Mucosa of descending colon (tissue), 3 donors: ENCODE data around the gene MCEMP1. TPM values are rescaled to one million over a fixed set of nuclear protein-coding genes. Genes with fewer than 3 reads are reported as not detected.

ENCODE experiments used
- ATAC-seq: fragments of 200-7000 bp; cut with Tn5 transposase; one replicate; pipeline ENCODE4 v1.9.1; 2020; ENCODE audit warnings: mild to moderate bottlenecking, moderate library complexity
- DNase-seq, 3 donors: peaks; one replicate each; pipeline ENCODE4 v3.0.0-alpha.2; 2020
- H3K36me3 ChIP-seq: fragments of 200-600 bp; one replicate; pipeline ENCODE4 v1.8.0; 2021; ENCODE audit warnings: low read depth, mild to moderate bottlenecking
- H3K4me1 ChIP-seq: fragments of 200-600 bp; one replicate; pipeline ENCODE4 v1.8.0; 2021; ENCODE audit warnings: low read depth, mild to moderate bottlenecking
- H3K4me3 ChIP-seq: fragments of 200-600 bp; one replicate; pipeline ENCODE4 v1.8.0; 2021; ENCODE audit warnings: mild to moderate bottlenecking
- H3K9me3 ChIP-seq: fragments of 200-600 bp; one replicate; pipeline ENCODE4 v1.8.0; 2021; ENCODE audit warnings: mild to moderate bottlenecking
- CTCF ChIP-seq: fragments of 200-600 bp; IDR thresholded peaks from one replicate; pipeline ENCODE4 v1.8.0; 2022; ENCODE audit warnings: antibody characterized with exemption, mild to moderate bottlenecking
- intact Hi-C, 2 donors: fragments of 100-400 bp; cut with DNase I in 1 of 2; cut with micrococcal nuclease in 1 of 2; formaldehyde crosslinking; loops; one replicate each; pipeline versions ENCODE4 v1.11.0 to v1.11.1; 2022; cut with DNase I, micrococcal nuclease
- total RNA-seq, 3 donors: library from RNA; stranded (reverse); fragmentation: NEBNext Ultra II Directional in 2 of 3; extraction: Animal tissue kit (Norgen Biotek cat#: 25700) in 2 of 3; gene quantifications; one replicate each; pipeline versions ENCODE4 v1.2.1 to v1.2.4, GENCODE V29; 2021 to 2023
- donor health status: DM: no; HTN: no; CAD: no; lungs with moderate emphysema.
- donor health status: DM: no; HTN: no; CAD: no.
- donor health status: DM: no; HTN: yes; CAD: no.

MCEMP1 gene
- total RNA-seq, 3 donors from 2014 or later: 0.36 to 0.38 TPM; not detected in 1

DNA sequence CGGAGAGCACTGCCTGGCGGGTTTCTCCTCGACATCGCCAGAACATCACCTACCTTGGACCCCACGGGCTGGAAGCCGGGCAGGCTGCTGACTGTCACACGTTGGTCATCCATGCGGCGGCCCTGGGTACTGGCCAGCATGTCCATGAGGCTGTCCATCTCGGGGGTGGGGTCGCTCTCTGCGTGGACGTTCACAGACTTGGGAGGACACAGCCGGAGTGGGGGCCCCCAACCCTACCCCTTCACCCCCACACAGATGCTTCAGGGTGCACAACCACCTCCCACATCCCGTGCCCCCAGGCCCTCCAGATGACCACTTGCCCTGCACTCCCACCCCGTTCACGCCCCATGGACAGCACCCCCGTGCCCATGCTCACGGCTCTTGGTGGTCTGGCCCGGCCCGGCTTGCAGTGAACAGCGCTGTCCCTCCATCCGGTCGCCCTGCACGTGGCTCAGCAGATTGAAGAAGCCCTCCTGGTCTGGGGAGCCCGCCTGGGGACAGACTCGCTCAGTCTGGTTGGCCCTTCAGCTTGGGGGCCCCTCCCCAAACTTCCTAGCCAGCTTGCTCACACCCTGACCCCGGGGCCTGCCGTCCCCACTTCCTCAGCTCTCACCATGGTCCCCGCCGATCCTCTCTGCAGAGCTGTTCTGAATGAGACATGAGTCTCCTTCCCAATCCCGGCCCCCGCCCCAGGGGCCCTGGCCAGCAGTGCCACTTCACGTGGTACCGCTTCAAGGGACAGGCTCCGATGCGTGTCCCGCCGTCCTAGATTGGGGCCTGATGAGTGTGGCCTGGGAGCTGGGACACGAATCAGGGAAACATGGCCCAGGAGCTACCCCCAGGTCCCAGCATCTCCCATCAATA is 44.3 kb upstream of the MCEMP1 start:
- TF ChIP-seq CTCF: no peak
- ATAC-seq (no peak), DNase-seq (no peak)
- Histone ChIP-seq H3K9me3 (no peaks in the 10 kb centered on the region), H3K4me3 (no peak overlapping the region), H3K36me3 (peaks cover 4% of the 10 kb centered on the region), H3K4me1 (peaks cover 28% of the 10 kb centered on the region)
- intact Hi-C loops: no loop called here

DNA sequence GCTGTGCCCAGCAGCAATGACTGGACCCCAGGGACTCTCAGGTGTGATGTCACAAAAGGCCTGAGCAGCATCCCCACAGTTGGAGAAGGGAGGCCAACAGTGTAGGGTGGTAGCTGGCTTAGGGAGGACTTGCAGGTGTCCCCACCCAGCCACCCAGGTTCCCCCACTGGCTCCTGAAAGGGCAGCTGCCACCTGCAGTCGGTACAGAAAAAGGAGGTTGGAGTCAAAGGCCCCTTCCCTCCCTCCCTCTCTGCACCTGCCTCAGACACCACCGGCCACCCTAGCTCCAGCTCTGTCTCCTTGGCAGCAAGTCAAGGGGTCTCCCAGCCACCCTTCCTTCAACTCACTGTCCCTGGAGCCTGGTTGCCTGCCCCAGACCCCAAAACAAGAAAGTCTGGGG is 43.2 kb upstream of the MCEMP1 start, which contains the start of gene PCP2:
Gene PCP2, minus strand, starts transcription at position 22 of the 400 bp plus-strand sequence. CDS start 262 bp downstream, outside the sequence.
- Histone ChIP-seq H3K36me3 (peaks cover 4% of the 10 kb centered on the region), H3K4me3 (no peak within 1 kb of the TSS), H3K9me3 (no peaks in the 10 kb centered on the region), H3K4me1 (peaks cover 18% of the 10 kb centered on the region)
- TF ChIP-seq CTCF: no peak
- DNase-seq: no peak
- no peak for ATAC-seq
- intact Hi-C loops: no loop called here

GRCh38 chr19:7635670-7636069 is 41.2 kb upstream of the MCEMP1 start:
- Histone ChIP-seq H3K4me3 (no peak overlapping the region), H3K4me1 (peaks cover 9% of the 10 kb centered on the region), H3K36me3 (no peaks in the 10 kb centered on the region), H3K9me3 (no peaks in the 10 kb centered on the region)
- ATAC-seq (no peak), DNase-seq (no peak)
- no peak for TF ChIP-seq CTCF
- intact Hi-C loops: no loop called here

DNA sequence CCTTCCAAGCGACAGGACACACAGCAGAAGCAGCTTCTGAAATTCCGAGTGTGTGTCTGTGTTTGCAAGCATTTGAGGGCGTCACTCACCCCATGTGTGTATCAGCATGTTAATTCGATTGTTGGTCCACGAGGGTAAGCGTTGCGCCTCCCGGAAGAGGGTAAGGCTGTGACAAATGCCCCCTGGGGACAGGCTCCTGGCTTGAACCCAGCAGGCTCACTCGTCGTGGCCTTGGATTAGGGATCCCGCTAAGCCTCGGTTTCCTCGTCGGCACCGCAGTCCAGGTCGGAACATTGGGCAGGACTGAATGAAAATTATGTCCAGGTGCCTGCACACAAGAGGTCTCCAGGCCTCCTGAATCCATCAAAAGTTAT is 40.6 kb upstream of the MCEMP1 start:
- no peaks in the 10 kb centered on the region for H3K36me3 ChIP-seq
- DNase-seq (no peak), ATAC-seq (no peak)
- H3K4me3 ChIP-seq: no peak overlapping the region
- TF ChIP-seq CTCF: no peak
- H3K9me3 ChIP-seq: no peaks in the 10 kb centered on the region
- intact Hi-C loops: no loop called here
- H3K4me1 ChIP-seq: peaks cover 6% of the 10 kb centered on the region

- TF ChIP-seq CTCF: peak; percentile 31
- Histone ChIP-seq H3K4me1 (peaks cover 6% of the 10 kb centered on the region), H3K36me3 (no peaks in the 10 kb centered on the region), H3K9me3 (no peaks in the 10 kb centered on the region), H3K4me3 (peak within 1 kb of the TSS; percentile 81)
- peak; percentile 99 for ATAC-seq
- intact Hi-C loops: no loop called here
- peak; percentile 93 to 97 (median 95) for DNase-seq
Observed at GRCh38 chr19:7636691-7637373, 40.1 kb upstream of the MCEMP1 start, which contains the start of gene STXBP2. STXBP2 (plus strand) TSS chr19:7637110; CDS start chr19:7637150, 40 bp downstream.
